DND-41 (cell line): ENCODE data around the gene CACNA2D1.

Experiments
- EZH2 ChIP-seq: IDR thresholded peaks from 3 replicates; pipeline ENCODE4 v1.6.1; 2012; ENCODE audit warnings: borderline replicate concordance, low read depth, mild to moderate bottlenecking, moderate library complexity, low read length, inconsistent platforms; ENCODE audit not compliant: severe bottlenecking
- TF ChIP-seq, protein P1 (sequence below): IDR thresholded peaks from 2 replicates; pipeline ENCODE4 v1.5.1; 2012; ENCODE audit warnings: borderline replicate concordance, low read length, moderate library complexity, mild to moderate bottlenecking; ENCODE audit not compliant: poor library complexity, severe bottlenecking; ENCODE audit errors: extremely low read depth

- TF ChIP-seq, protein P1, sequence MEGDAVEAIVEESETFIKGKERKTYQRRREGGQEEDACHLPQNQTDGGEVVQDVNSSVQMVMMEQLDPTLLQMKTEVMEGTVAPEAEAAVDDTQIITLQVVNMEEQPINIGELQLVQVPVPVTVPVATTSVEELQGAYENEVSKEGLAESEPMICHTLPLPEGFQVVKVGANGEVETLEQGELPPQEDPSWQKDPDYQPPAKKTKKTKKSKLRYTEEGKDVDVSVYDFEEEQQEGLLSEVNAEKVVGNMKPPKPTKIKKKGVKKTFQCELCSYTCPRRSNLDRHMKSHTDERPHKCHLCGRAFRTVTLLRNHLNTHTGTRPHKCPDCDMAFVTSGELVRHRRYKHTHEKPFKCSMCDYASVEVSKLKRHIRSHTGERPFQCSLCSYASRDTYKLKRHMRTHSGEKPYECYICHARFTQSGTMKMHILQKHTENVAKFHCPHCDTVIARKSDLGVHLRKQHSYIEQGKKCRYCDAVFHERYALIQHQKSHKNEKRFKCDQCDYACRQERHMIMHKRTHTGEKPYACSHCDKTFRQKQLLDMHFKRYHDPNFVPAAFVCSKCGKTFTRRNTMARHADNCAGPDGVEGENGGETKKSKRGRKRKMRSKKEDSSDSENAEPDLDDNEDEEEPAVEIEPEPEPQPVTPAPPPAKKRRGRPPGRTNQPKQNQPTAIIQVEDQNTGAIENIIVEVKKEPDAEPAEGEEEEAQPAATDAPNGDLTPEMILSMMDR: no peak
- TF ChIP-seq EZH2: no peak
These were observed 408.1 kb downstream of the CACNA2D1 start for GRCh38 chr7:82035456-82035855.
